Chondrocyte (in vitro differentiated cells): ENCODE measurements around the gene RGS6. TPM values are rescaled to one million over a fixed set of nuclear protein-coding genes. Genes with fewer than 3 reads are reported as not detected.

Experiments
- DNase-seq: peaks from one replicate; pipeline ENCODE4 v3.0.0; 2021; ENCODE audit warnings: mixed read lengths, low spot score
- H3K27ac Mint-ChIP-seq: one replicate; pipeline ENCODE4 v1.8.0; 2021; ENCODE audit warnings: mild to moderate bottlenecking, moderate library complexity, mixed read lengths; ENCODE audit not compliant: unreplicated experiment
- H3K27me3 Mint-ChIP-seq: 2 replicates; pipeline ENCODE4 v1.8.0; 2021; ENCODE audit warnings: low read depth, mixed read lengths
- H3K36me3 Mint-ChIP-seq: 2 replicates; pipeline ENCODE4 v1.8.0; 2021; ENCODE audit warnings: low read depth, mixed read lengths
- H3K4me1 Mint-ChIP-seq: 2 replicates; pipeline ENCODE4 v1.8.0; 2021; ENCODE audit warnings: low read depth, mild to moderate bottlenecking, mixed read lengths
- H3K4me3 Mint-ChIP-seq: one replicate; pipeline ENCODE4 v1.8.0; 2021; ENCODE audit warnings: mild to moderate bottlenecking, moderate library complexity, mixed read lengths; ENCODE audit not compliant: unreplicated experiment
- H3K9me3 Mint-ChIP-seq: 2 replicates; pipeline ENCODE4 v1.8.0; 2021; ENCODE audit warnings: low read depth, mixed read lengths
- total RNA-seq: library from RNA; stranded (reverse); gene quantifications from 3 replicates; pipeline ENCODE4 v1.2.1, GENCODE V29; 2021
- TF ChIP-seq, protein P1 (sequence below): fragments of 200-600 bp; sonication (generic); IDR thresholded peaks from 2 replicates; pipeline ENCODE4 v1.5.0; 2021; ENCODE audit warnings: antibody characterized with exemption, mild to moderate bottlenecking, moderate library complexity

RGS6 gene
- total RNA-seq, 1 donor from 2014 or later = 0.12 TPM

DNA sequence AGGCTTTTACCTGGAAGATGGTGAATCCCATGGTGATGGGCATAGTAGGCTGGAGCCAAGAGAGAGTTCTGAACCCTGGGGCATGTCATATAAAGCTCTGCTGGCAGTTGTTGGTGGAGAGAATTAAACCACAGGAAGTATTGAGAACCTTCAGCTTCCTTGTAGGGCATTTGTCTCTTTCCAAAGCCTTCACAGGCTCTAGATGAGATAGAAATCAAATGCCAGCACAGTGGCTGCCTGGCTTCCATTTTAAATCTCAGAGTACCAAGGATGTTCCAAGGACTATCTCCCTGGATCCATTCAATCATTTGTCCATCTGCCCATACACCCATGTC lies 592.0 kb downstream of the RGS6 start:
- H3K4me1 Mint-ChIP-seq = peaks cover 25% of the 10 kb centered on the region
- H3K27me3 Mint-ChIP-seq = no peaks in the 10 kb centered on the region

DNA sequence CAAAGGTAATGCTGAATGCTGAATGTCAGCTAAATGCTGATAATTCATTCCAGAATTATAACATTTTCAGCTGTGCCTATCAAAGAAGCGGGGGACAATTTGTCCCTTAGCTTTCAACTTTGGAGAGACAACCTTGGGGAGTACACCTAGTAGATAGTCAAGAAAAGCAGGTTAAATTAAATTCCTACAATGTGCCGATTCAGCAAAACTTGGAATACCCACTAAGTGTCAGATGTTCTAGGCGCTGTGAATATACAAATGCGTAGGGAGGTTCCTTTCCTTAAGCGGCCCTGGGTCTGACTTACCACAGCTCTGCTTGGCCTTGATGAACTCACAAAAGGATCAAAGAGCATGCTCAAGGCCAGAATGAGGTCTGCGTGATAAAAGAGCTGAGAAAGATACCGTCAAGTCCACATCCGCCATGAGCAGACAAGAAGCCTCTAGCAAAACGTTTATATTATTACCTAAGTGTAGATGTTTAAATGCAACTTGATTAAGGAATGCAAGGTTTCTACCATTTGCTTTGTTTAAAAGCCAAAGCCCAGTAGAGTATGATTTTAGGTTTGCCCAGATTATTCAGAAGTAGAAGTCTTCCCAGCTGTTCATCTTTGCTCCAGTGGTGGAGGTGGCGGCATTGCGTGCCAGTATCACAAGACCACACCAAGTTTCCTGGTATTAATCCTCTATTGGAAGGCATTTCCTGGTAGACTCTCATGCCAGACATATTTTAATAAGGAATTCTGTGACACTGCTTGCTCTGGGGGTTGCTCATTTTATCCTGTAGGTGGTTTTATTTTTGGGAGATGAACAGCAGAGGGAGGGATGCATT lies 593.1 kb downstream of the RGS6 start:
- Mint-ChIP-seq H3K27ac (peak overlapping the region; percentile 46), H3K36me3 (no peaks in the 10 kb centered on the region), H3K4me1 (peaks cover 25% of the 10 kb centered on the region), H3K4me3 (no peak overlapping the region), H3K9me3 (peaks cover 9% of the 10 kb centered on the region), H3K27me3 (no peaks in the 10 kb centered on the region)
- DNase-seq = no peak
- TF ChIP-seq, protein P1, sequence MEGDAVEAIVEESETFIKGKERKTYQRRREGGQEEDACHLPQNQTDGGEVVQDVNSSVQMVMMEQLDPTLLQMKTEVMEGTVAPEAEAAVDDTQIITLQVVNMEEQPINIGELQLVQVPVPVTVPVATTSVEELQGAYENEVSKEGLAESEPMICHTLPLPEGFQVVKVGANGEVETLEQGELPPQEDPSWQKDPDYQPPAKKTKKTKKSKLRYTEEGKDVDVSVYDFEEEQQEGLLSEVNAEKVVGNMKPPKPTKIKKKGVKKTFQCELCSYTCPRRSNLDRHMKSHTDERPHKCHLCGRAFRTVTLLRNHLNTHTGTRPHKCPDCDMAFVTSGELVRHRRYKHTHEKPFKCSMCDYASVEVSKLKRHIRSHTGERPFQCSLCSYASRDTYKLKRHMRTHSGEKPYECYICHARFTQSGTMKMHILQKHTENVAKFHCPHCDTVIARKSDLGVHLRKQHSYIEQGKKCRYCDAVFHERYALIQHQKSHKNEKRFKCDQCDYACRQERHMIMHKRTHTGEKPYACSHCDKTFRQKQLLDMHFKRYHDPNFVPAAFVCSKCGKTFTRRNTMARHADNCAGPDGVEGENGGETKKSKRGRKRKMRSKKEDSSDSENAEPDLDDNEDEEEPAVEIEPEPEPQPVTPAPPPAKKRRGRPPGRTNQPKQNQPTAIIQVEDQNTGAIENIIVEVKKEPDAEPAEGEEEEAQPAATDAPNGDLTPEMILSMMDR = peak; percentile 42

More for the DNA sequence above, 592.0 kb downstream of the RGS6 start:
- Mint-ChIP-seq H3K27ac (no peak overlapping the region), H3K9me3 (peaks cover 20% of the 10 kb centered on the region), H3K36me3 (peaks cover 7% of the 10 kb centered on the region), H3K4me3 (no peak overlapping the region)
- TF ChIP-seq, protein P1 = no peak
- no peak for DNase-seq

DNA sequence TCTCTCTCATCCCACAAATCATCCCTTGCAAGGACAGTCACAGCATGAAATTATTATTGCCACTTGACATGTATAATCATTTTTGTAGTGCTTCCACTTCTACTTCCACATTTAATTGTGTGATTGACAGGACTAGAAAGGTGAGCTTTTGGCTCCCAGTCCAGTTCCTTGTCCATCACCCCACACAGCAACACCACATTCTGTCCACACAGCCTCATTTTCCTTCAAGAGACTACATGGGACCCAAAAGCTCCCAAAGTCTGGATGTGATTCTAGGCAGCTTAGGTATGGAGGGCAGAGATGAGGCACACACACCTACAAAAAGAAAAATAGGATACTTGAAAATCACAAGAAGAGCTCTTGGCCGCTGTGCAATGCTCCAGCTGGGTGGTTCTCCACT lies 595.4 kb downstream of the RGS6 start:
- no peak for DNase-seq
- TF ChIP-seq, protein P1 = no peak
- Mint-ChIP-seq H3K27me3 (no peaks in the 10 kb centered on the region), H3K4me3 (no peak overlapping the region), H3K36me3 (peaks cover 4% of the 10 kb centered on the region), H3K27ac (no peak overlapping the region), H3K4me1 (peaks cover 25% of the 10 kb centered on the region), H3K9me3 (peaks cover 7% of the 10 kb centered on the region)

DNA sequence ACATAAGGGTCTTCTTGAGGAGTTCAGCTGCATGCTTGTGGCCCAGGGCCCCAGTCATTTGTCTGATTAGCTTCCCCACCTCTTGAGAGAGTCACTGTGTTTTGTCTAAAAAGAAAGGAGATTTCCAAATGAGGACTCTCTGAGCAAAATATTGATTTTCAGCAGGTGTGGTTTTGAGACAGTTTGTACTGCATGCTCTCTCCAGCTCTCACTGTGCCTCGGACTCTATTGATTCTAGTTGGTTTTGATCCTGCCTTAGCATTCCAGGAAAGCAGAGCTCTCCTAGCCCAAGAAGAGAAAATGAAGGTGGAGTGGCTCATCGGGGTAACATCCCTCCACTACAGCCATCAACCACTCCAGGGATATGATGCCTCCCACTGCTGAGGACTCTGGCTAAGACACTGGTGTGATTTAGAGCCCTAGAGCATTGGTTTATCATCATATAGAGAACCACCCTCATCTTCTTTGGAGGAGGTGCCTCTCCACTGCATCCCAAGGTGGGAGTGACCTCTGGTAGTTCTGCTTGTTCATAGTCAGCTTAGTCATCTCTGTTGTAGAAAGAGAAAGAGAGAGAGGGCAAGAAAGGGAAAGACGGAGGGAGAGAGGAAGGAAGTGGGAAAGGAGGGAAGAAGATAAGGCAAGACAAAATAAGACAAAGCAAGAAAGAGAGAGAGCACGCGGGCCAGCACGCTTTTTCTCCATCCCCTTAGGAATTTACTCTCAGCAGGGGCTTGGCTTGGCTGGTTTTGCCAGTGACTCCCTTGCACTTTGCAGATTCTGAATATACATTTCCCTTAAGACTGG lies 596.0 kb downstream of the RGS6 start:
- peaks cover 11% of the 10 kb centered on the region for H3K9me3 Mint-ChIP-seq
- no peak for DNase-seq
- H3K27me3 Mint-ChIP-seq = no peaks in the 10 kb centered on the region
- TF ChIP-seq, protein P1 = no peak
- no peak overlapping the region for H3K4me3 Mint-ChIP-seq
- H3K4me1 Mint-ChIP-seq = peaks cover 25% of the 10 kb centered on the region
- H3K36me3 Mint-ChIP-seq = peaks cover 4% of the 10 kb centered on the region
- peak overlapping the region; percentile 1 for H3K27ac Mint-ChIP-seq

DNA sequence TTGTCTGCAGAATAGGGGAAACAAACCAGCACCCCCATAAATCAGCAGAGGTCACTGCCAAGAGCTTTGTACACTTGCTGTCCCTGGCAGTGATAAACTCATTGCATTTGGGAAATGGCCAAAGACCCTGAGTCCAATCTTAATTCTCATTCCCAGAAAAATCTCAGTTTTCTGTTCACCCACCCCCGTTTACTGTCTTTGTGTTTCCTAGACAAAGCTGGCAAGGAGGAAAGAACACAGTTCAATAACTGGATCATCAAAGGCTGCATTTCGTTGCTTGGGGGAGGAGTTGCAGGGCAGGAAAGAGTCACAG lies 596.6 kb downstream of the RGS6 start:
- TF ChIP-seq, protein P1 = no peak
- H3K27ac Mint-ChIP-seq = no peak overlapping the region

More for the DNA sequence above, 596.6 kb downstream of the RGS6 start:
- Mint-ChIP-seq H3K27me3 (no peaks in the 10 kb centered on the region), H3K9me3 (peaks cover 16% of the 10 kb centered on the region), H3K4me1 (peaks cover 21% of the 10 kb centered on the region), H3K4me3 (no peak overlapping the region), H3K36me3 (peaks cover 7% of the 10 kb centered on the region)
- no peak for DNase-seq
